ENCODE results near the gene DYNC1I1.
A peak's percentile ranks its signal among the peaks of the same experiment; 100 is the strongest.

DYNC1I1 gene

DNA sequence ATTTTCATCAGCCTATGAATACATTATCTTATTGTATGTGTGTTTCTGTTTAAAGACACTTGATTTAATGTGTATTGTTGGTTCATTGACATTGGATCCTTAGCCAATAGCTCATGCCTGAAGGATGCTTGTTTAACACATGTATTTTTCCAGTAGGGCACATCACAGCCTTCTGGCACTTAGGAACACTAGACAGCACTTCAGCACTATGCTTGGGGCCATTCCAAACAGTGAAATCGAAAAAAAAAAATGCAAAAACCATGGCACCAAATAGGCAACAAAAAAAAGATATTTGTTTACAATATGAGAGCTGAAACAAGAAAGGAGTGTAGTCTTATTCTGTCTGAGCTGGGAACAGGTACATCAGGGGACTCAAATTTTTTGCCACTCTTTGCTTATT lies 286.7 kb downstream of the DYNC1I1 start:
- no peak overlapping the region for H3K4me3 ChIP-seq (ENCODE audit: low read length)
- TF ChIP-seq, protein P1, sequence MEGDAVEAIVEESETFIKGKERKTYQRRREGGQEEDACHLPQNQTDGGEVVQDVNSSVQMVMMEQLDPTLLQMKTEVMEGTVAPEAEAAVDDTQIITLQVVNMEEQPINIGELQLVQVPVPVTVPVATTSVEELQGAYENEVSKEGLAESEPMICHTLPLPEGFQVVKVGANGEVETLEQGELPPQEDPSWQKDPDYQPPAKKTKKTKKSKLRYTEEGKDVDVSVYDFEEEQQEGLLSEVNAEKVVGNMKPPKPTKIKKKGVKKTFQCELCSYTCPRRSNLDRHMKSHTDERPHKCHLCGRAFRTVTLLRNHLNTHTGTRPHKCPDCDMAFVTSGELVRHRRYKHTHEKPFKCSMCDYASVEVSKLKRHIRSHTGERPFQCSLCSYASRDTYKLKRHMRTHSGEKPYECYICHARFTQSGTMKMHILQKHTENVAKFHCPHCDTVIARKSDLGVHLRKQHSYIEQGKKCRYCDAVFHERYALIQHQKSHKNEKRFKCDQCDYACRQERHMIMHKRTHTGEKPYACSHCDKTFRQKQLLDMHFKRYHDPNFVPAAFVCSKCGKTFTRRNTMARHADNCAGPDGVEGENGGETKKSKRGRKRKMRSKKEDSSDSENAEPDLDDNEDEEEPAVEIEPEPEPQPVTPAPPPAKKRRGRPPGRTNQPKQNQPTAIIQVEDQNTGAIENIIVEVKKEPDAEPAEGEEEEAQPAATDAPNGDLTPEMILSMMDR (conservative IDR thresholded peaks at IDR 0.05; ENCODE audit: low read depth, low read length): no peak
- DNase-seq (ENCODE audit: low read depth): no peak

DNA sequence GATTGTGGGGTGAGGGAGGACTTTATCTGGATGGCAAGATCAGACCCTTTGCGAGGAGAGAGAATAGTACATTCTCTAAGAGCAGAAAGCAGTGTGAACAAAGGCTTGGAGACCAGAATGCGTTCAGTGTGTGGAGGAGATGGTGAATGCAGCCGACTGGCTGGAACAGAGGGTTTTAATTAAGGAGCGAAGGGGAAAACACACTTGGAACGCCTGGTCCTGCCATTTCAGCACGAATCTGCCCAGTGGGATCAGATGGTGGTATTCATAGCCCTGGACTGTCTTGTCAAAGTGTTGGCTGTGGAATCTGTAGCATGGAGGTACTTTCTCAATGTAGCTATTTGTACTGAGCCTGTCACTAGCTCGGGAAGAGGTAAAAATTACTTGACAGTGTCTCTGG lies 288.7 kb downstream of the DYNC1I1 start:
- no peak for DNase-seq (ENCODE audit: low read depth)
- no peak overlapping the region for H3K4me3 ChIP-seq (ENCODE audit: low read length)
- TF ChIP-seq, protein P1 (conservative IDR thresholded peaks at IDR 0.05; ENCODE audit: low read depth, low read length): no peak

DNA sequence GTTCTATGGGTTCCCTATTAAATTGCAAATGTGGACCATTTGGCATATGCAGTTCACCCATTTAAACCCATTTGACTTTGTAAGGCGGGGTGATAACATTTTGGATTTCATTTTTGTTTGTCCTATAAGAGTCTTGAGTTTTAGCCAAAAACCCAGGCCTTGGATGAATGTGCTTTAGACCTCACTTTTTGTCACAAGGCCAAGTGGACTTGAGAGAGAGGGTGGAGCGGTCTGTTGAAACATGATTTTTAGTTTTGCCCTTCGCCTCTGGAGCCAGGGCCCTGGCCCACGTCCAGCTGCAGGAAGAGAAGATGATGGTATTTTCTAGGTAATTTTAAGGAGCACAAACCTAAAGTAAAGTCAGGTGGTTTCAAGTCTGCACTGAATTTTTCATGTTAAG lies 289.5 kb downstream of the DYNC1I1 start:
- DNase-seq (ENCODE audit: low read depth): no peak
- TF ChIP-seq, protein P1 (conservative IDR thresholded peaks at IDR 0.05; ENCODE audit: low read depth, low read length): no peak
- H3K4me3 ChIP-seq (ENCODE audit: low read length): no peak overlapping the region

DNA sequence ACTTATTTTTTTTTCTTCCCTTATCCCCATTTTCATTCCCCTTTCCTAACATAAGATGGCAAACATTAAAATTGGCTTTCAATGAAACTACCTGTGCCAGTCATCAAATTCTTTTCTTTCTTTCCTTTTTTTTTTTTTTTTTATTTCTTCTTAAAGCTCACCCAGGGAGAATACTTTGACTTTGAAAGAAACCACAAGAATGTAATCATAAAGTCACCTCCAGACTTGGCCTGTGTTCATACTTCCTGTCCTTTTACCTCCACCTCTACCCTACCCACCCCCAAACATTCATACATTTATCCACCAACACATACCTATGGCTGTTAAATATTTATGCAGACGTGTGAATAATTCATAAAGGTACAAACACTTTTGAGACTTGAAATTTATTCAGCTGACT lies 295.0 kb downstream of the DYNC1I1 start:
- H3K4me3 ChIP-seq (ENCODE audit: low read length): no peak overlapping the region
- TF ChIP-seq, protein P1 (conservative IDR thresholded peaks at IDR 0.05; ENCODE audit: low read depth, low read length): no peak
- DNase-seq (ENCODE audit: low read depth): no peak

DNA sequence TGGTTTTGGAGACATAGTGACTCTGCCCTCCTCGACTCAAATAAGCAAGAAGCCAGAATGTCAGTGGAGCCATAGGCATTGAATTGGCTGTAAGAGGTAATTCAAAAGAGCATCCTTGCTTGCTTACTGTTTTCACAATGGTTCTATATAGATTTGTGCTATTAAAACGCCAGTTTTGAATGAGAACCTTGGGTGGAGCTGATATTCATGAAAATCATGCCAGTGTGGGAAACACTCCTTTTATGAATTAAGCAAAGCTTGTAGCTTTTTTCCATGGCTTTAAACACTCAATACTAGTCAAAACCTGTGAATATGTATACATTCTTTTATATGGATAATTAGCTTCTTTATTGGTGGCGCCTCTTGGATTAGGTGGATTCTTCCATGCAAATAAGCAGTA lies 297.0 kb downstream of the DYNC1I1 start:
- DNase-seq (ENCODE audit: low read depth): no peak
- H3K4me3 ChIP-seq (ENCODE audit: low read length): no peak overlapping the region
- TF ChIP-seq, protein P1 (conservative IDR thresholded peaks at IDR 0.05; ENCODE audit: low read depth, low read length): no peak

DNA sequence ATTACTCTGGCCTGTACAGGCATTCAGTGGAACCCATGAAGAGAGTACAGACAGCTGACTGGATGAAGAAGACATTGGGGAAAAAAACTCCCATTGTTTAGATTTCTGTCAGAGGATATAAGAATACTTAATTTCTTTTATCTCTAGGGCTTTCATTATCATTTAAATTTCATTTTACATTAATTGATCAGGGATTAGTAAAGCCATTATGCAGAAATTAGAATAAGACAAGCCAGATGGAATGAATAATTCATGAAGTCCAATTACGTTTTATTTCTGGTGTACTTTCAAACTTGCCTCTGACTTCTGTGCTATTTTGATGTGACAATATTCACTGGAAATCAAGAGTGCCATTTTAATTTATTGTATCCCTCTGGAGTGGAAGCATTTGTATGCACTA lies 302.5 kb downstream of the DYNC1I1 start:
- H3K4me3 ChIP-seq (ENCODE audit: low read length): no peak overlapping the region
- no peak for DNase-seq (ENCODE audit: low read depth)
- TF ChIP-seq, protein P1 (conservative IDR thresholded peaks at IDR 0.05; ENCODE audit: low read depth, low read length): no peak

DNA sequence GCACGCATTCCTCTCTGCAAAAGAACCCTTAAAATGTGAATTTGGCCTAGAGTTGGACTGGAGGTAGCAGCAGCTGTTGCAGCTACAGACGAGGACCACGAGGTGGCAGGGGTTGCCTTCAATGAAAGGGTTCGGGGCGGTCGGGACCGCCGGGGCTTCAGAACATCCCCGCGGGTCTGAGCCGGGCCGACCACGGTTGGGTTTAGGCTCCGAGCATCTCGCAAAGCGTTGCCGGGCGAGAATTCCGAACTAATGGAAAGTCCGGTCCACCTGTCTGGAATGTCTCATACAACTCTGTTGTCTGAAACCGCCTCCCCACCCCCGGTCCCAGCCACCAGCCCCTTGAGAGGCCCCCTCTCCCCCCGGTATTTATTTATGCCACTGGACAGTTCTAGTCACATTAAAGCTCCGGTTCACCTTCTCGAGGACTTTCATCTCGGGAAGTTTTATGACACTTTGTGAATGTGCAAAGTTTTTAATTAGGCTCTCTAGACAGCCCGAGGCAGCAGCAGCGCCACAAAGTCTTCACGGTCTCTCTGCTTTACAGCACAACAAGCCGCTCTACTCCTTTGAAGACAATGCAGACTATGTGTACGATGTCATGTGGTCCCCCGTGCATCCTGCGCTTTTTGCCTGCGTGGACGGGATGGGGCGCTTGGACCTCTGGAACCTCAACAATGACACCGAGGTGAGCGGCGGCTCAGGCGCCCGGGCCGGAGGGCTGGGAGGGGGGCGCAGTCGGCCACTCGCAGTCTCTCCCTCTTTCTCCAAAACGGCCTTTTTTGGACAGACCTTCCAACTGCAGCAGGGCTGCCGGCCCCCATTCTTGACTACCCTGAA lies 303.4 kb downstream of the DYNC1I1 start:
- TF ChIP-seq, protein P1 (conservative IDR thresholded peaks at IDR 0.05; ENCODE audit: low read depth, low read length): peak; percentile 94
- H3K4me3 ChIP-seq (ENCODE audit: low read length): peak overlapping the region; percentile 63
- DNase-seq (ENCODE audit: low read depth): no peak
